Endothelial cell of umbilical vein (primary cell): ENCODE results near the gene RPS5. TPM values are rescaled to one million over a fixed set of nuclear protein-coding genes. Genes with fewer than 3 reads are reported as not detected.
A peak's percentile ranks its signal among the peaks of the same experiment; 100 is the strongest.

Experiments used
- BruUV-seq: library from RNA; stranded (reverse); fragments of 400-500 nt; replicated peaks from 2 replicates; lab custom pipeline; 2021; lab: Mats Ljungman, UMichigan
- CTCF ChIA-PET: fragments of 300-600, 350-600 bp; sonication (Branson Sonifier 250); formaldehyde crosslinking; loops from one replicate; lab custom pipeline; 2021; ENCODE audit warnings: antibody characterized with exemption, inconsistent platforms; lab: Charles Lee
- POLR2A ChIA-PET: fragments of 300-600, 350-600 bp; sonication (Branson Sonifier 250); formaldehyde crosslinking; loops from one replicate; lab custom pipeline; 2021; ENCODE audit warnings: antibody characterized with exemption, inconsistent platforms; lab: Charles Lee
- DNase-seq: peaks from one replicate; pipeline ENCODE4 v3.0.0-alpha.2; 2011; ENCODE audit warnings: low read depth, low spot score
- FAIRE-seq: peaks from 2 replicates; lab custom pipeline; 2011; peaks lifted over from hg19 to GRCh38; lab: Jason Lieb, UNC
- H2AFZ ChIP-seq: 2 replicates; pipeline ENCODE4 v1.6.0; 2012; ENCODE audit warnings: low read depth, low read length, control low read depth, inconsistent platforms
- H3K27ac ChIP-seq: 2 replicates; pipeline ENCODE4 v1.5.1; 2011; ENCODE audit warnings: low read depth, mild to moderate bottlenecking, control low read depth, low read length, moderate library complexity; ENCODE audit not compliant: insufficient read depth
- H3K27me3 ChIP-seq, 2 experiments: 2 replicates each; pipeline versions ENCODE4 v1.6.0 to v1.6.1; 2011; ENCODE audit warnings: low read length in 2 of 2, mixed read lengths in 1 of 2; ENCODE audit not compliant: control insufficient read depth in 2 of 2, insufficient read depth in 2 of 2
- H3K36me3 ChIP-seq, 2 experiments: 2 replicates in 1 of 2; 3 replicates in 1 of 2; pipeline ENCODE4 v1.5.1; 2011; ENCODE audit warnings: low read length in 2 of 2, mild to moderate bottlenecking in 1 of 2, moderate library complexity in 1 of 2; ENCODE audit not compliant: control insufficient read depth in 2 of 2, insufficient read depth in 2 of 2; ENCODE audit errors: extremely low read depth in 1 of 2
- H3K4me1 ChIP-seq: 3 replicates; pipeline ENCODE4 v1.5.1; 2011; ENCODE audit warnings: mild to moderate bottlenecking, low read length; ENCODE audit not compliant: control insufficient read depth, insufficient read depth; ENCODE audit errors: extremely low read depth
- H3K4me2 ChIP-seq: 2 replicates; pipeline ENCODE4 v1.6.1; 2011; ENCODE audit warnings: low read length, control low read depth, mixed read lengths; ENCODE audit not compliant: insufficient read depth
- H3K4me3 ChIP-seq, 3 experiments: fragments of 200-600 bp in 1 of 3; sonication (generic), shearing (Covaris generic) in 1 of 3; replicated peaks in 1 of 3; 2 replicates each; pipeline ENCODE4 v1.5.1; 2011 to 2016; ENCODE audit warnings: control low read depth in 3 of 3, low read length in 3 of 3, mild to moderate bottlenecking in 2 of 3, inconsistent platforms in 1 of 3, low read depth in 1 of 3, moderate library complexity in 1 of 3; ENCODE audit not compliant: insufficient read depth in 1 of 3
- H3K79me2 ChIP-seq: 2 replicates; pipeline ENCODE4 v1.6.0; 2012; ENCODE audit warnings: low read length, inconsistent platforms; ENCODE audit not compliant: control insufficient read depth, insufficient read depth
- H3K9ac ChIP-seq: replicated peaks from 2 replicates; pipeline ENCODE3; 2011; ENCODE audit warnings: low read length, control low read depth; ENCODE audit not compliant: insufficient read depth; ENCODE audit errors: extremely low read depth
- H3K9me1 ChIP-seq: replicated peaks from 3 replicates; pipeline ENCODE4 v1.6.0; 2011; ENCODE audit warnings: mild to moderate bottlenecking, low read length; ENCODE audit not compliant: control insufficient read depth, insufficient read depth; ENCODE audit errors: extremely low read depth
- H3K9me3 ChIP-seq: replicated peaks from 2 replicates; pipeline ENCODE4 v1.5.1; 2012; ENCODE audit warnings: low read length, inconsistent platforms; ENCODE audit not compliant: control insufficient read depth, insufficient read depth
- H4K20me1 ChIP-seq: replicated peaks from 2 replicates; pipeline ENCODE3; 2011; ENCODE audit warnings: mild to moderate bottlenecking, low read length; ENCODE audit not compliant: control insufficient read depth, insufficient read depth; ENCODE audit errors: extremely low read depth
- CTCF ChIP-seq, 2 donors: IDR thresholded peaks; 1 replicate in 1 of 2; 2 replicates in 1 of 2; pipeline ENCODE4 v1.5.1; 2011; ENCODE audit warnings: low read length in 2 of 2, mild to moderate bottlenecking in 2 of 2, moderate library complexity in 2 of 2, control low read depth in 1 of 2, inconsistent platforms in 1 of 2, low read depth in 1 of 2; ENCODE audit not compliant: insufficient read depth in 1 of 2; ENCODE audit errors: extremely low read depth in 1 of 2
- EZH2 ChIP-seq: IDR thresholded peaks from 2 replicates; pipeline ENCODE4 v1.6.1; 2012; ENCODE audit warnings: borderline replicate concordance, low read depth, mild to moderate bottlenecking, moderate library complexity, low read length, inconsistent platforms; ENCODE audit not compliant: severe bottlenecking
- FOS ChIP-seq: IDR thresholded peaks from 2 replicates; pipeline ENCODE4 v1.6.1; 2011; ENCODE audit warnings: mild to moderate bottlenecking, low read length, moderate library complexity, borderline replicate concordance; ENCODE audit not compliant: insufficient read depth
- GATA2 ChIP-seq: IDR thresholded peaks from 2 replicates; pipeline ENCODE4 v1.7.0; 2011; ENCODE audit warnings: low read depth, mild to moderate bottlenecking, moderate library complexity, mixed read lengths, low read length; ENCODE audit not compliant: insufficient read length, insufficient read depth
- JUN ChIP-seq: IDR thresholded peaks from 2 replicates; pipeline ENCODE4 v1.6.1; 2011; ENCODE audit warnings: borderline replicate concordance, low read depth; ENCODE audit not compliant: insufficient read length, insufficient read depth
- MAX ChIP-seq: IDR thresholded peaks from 2 replicates; pipeline ENCODE4 v1.6.1; 2011; ENCODE audit not compliant: insufficient read depth, insufficient read length
- MYC ChIP-seq: IDR thresholded peaks from one replicate; pipeline ENCODE4 v1.6.1; 2011; ENCODE audit warnings: mild to moderate bottlenecking, low read depth, low read length
- POLR2A ChIP-seq: IDR thresholded peaks from 2 replicates; pipeline ENCODE4 v1.6.1; 2012; ENCODE audit warnings: low read depth, mild to moderate bottlenecking, control low read depth, low read length
- POLR2AphosphoS5 ChIP-seq: IDR thresholded peaks from 2 replicates; pipeline ENCODE4 v1.6.1; 2012; ENCODE audit warnings: low read depth, mild to moderate bottlenecking, control low read depth, low read length, moderate library complexity; ENCODE audit not compliant: insufficient read depth
- dilution Hi-C: fragments of 300-500 bp; cut with MboI; formaldehyde crosslinking; loops from one replicate; pipeline ENCODE4 v1.15.0; 2019; ENCODE audit warnings: low sequenced_read_pairs; ENCODE audit not compliant: extremely low pct_ligation_motif_present
- intact Hi-C: fragments of 100-400 bp; cut with micrococcal nuclease; formaldehyde crosslinking; loops from one replicate; pipeline ENCODE4 v1.10.0; 2022
- polyA plus RNA-seq, 4 experiments: library from polyadenylated mRNA; depleted of rRNA in 3 of 4; stranded (reverse) in 3 of 4; unstranded in 1 of 4; fragments of >200 nt; gene quantifications; 2 replicates each; pipeline versions ENCODE4 v1.2.1 to v1.2.3, GENCODE V29; 2011 to 2012; ENCODE audit warnings: missing spikeins in 1 of 4
- total RNA-seq: library from RNA; stranded (reverse); gene quantifications from 2 replicates; pipeline ENCODE4 v1.2.3, GENCODE V29; 2021

RPS5 gene
- total and polyA plus RNA-seq, 2 donors (not counting 3 experiments of a cell fraction or from before 2014, with no cell fraction given), result 993 to 3,430 TPM

GRCh38 chr19:58381460-58382212 is 5.4 kb upstream of the RPS5 start:
- Histone ChIP-seq H3K27me3 (no peaks in the 10 kb centered on the region), H3K9me1 (no peaks in the 10 kb centered on the region), H3K4me3 (peak overlapping the region; percentile 59 to 84 (median 72)), H2AFZ (peak overlapping the region; percentile 36), H3K4me2 (peak overlapping the region; percentile 58), H3K9me3 (no peaks in the 10 kb centered on the region), H3K4me1 (peaks cover 10% of the 10 kb centered on the region), H3K9ac (peak overlapping the region; percentile 58), H3K79me2 (no peaks in the 10 kb centered on the region), H3K27ac (peak overlapping the region; percentile 63), H4K20me1 (no peaks in the 10 kb centered on the region), H3K36me3 (no peaks in the 10 kb centered on the region)
- DNase-seq (no peak), FAIRE-seq (no peak)
- ChIA-PET POLR2A (interaction anchor here (0.6 to 0.9 kb wide), 2 partner anchors 19 to 577 kb away, joined by 3 to 4 read pairs; partner anchors contain the start of gene ZNF497), CTCF (no interaction called here)
- intact Hi-C loops, result loop anchor here (1.0 to 2.0 kb wide), 6 partner anchors 19 to 153 kb away; partner anchors contain the start of genes ERVK3-1, ZNF497 and ZNF544
- TF ChIP-seq EZH2 (no peak), POLR2A (no peak), CTCF (IDR thresholded peaks at IDR 0.05; ENCODE audit: extremely low read depth in 1 of 2, insufficient read depth in 1 of 2, low read depth in 1 of 2, low read length in 2 of 2) (no peak), MYC (no peak), GATA2 (no peak), POLR2AphosphoS5 (no peak), JUN (no peak), MAX (no peak), FOS (no peak)
- dilution Hi-C loops, result no loop called here
- TSS peak; percentile 51 for BruUV-seq
